Measurements from ENCODE around the gene FOXC2.

Gene FOXC2

GRCh38 chr16:86614699-86615098 lies 48.1 kb downstream of the FOXC2 start (continued):
- TF ChIP-seq, protein P1, sequence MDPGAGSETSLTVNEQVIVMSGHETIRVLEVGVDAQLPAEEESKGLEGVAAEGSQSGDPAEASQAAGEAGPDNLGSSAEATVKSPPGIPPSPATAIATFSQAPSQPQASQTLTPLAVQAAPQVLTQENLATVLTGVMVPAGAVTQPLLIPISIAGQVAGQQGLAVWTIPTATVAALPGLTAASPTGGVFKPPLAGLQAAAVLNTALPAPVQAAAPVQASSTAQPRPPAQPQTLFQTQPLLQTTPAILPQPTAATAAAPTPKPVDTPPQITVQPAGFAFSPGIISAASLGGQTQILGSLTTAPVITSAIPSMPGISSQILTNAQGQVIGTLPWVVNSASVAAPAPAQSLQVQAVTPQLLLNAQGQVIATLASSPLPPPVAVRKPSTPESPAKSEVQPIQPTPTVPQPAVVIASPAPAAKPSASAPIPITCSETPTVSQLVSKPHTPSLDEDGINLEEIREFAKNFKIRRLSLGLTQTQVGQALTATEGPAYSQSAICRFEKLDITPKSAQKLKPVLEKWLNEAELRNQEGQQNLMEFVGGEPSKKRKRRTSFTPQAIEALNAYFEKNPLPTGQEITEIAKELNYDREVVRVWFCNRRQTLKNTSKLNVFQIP (CRISPR knock-in tag; IDR thresholded peaks at IDR 0.05; ENCODE audit: borderline replicate concordance, low read depth): no peak
- TF ChIP-seq ZC3H10 (CRISPR knock-in tag; IDR thresholded peaks at IDR 0.05): no peak
- TF ChIP-seq ARNTL (CRISPR knock-in tag; IDR thresholded peaks at IDR 0.05; ENCODE audit: borderline replicate concordance, low read depth): no peak
- no peak for TF ChIP-seq GLIS3 (CRISPR knock-in tag; IDR thresholded peaks at IDR 0.05)
- no peak for TF ChIP-seq RARB (CRISPR knock-in tag; IDR thresholded peaks at IDR 0.05)
- TF ChIP-seq CSDC2 (CRISPR knock-in tag; IDR thresholded peaks at IDR 0.05): no peak

GRCh38 chr16:86616906-86617305 lies 50.3 kb downstream of the FOXC2 start:
- ATAC-seq: no peak
- TF ChIP-seq ISL1 (CRISPR knock-in tag; IDR thresholded peaks at IDR 0.05): no peak

DNA sequence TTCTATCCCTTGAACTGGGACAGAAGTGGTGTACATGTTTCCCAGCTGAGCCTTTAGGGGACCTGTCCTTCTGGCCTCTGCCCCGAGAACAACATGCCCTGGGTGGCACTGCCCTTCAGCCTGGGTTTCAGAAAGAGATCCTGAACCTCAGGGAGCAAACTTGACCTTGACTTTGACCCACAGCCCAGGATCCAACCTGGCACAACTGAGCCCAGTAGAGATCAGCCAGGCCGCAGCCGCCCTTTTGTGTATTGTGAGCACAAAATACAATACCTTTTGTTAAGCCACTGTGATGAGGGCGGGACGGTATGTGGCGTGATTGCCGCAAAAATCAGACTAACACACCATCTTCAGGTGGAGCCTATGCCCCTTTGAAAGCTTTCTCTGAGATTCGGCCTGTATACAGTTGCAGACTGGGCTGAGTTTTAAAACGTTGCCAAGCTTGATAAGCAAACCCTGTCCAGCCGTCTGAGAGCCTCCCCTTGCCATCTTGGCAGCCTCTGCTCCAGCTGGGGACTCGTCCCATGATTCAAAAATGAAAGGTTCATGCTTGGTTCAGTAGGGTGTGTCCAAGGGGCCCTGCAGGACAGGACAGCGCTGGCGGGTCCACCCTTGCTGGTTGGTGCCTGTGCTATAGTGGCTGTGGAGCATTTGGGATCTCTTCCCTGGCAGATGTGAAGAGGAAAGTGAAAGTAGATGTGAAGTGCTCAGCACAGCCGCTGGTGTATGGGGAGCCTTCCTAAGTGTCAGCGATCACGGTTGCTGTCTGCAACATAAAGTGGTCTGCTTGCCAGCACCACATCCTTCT lies 52.0 kb downstream of the FOXC2 start:
- TF ChIP-seq TCF4 (CRISPR knock-in tag; IDR thresholded peaks at IDR 0.05; ENCODE audit: borderline replicate concordance) (no peak), SNAI2 (CRISPR knock-in tag; IDR thresholded peaks at IDR 0.05) (no peak), ZFP3 (CRISPR knock-in tag; IDR thresholded peaks at IDR 0.05) (no peak), ZNF70 (CRISPR knock-in tag; IDR thresholded peaks at IDR 0.05) (no peak)
- peak; percentile 84 for ATAC-seq
